ENCODE results near the gene WBP2. TPM values are rescaled to one million over a fixed set of nuclear protein-coding genes. Genes with fewer than 3 reads are reported as not detected.

The WBP2 gene
- total RNA-seq, 2 experiments from 2014 or later = 98.5 to 114 TPM

DNA sequence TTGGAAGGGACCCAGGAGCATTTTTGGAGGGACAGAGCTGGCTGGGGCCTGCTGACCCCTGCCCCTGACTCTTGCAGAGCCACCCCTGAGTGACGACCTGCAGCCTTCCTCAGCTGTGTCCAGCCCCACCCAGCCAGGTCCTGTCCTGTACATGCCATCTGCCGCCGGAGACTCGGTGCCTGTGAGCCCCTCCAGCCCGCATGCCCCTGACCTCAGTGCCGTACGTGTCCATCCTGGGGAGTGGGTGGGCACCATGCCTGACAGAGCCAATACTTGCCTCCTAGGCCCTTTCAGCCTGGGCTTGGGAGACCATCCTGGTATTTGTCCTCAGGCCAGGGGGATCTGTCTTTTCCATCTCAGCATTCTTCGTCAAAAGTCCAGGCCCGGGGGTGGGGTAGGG, 38.4 kb downstream of the WBP2 start:
- peaks cover 75% of the 10 kb centered on the region for H3K36me3 Mint-ChIP-seq (ENCODE audit: low read depth)
- Histone ChIP-seq H3K36me3 (ENCODE audit: insufficient read depth, low read length) (peaks cover 85% of the 10 kb centered on the region), H3K27me3 (ENCODE audit: control insufficient read depth in 1 of 2, insufficient read depth in 2 of 2, low read length in 2 of 2) (no peaks in the 10 kb centered on the region), H3K27ac (ENCODE audit: low read depth in 1 of 2, low read length in 2 of 2) (no peak overlapping the region), H3K9me3 (ENCODE audit: control insufficient read depth in 1 of 2, insufficient read depth in 1 of 2, low read length in 2 of 2) (no peaks in the 10 kb centered on the region), H3K4me3 (ENCODE audit: low read length) (no peak overlapping the region), H3K4me1 (ENCODE audit: insufficient read depth, low read length) (peaks cover 7% of the 10 kb centered on the region)
- H3K27me3 Mint-ChIP-seq = no peaks in the 10 kb centered on the region
- intact Hi-C loops (cut with DNase I, micrococcal nuclease) = no loop called here
- no peak for ATAC-seq (ENCODE audit: poor library complexity)
- ChIA-PET POLR2A (interaction anchor here (1.6 kb wide), 2 partner anchors 32 to 39 kb away, joined by 5 to 6 read pairs; partner anchors contain the start of genes UNK and WBP2), CTCF (no interaction called here)
- H3K4me3 Mint-ChIP-seq = no peak overlapping the region
- H3K4me1 Mint-ChIP-seq (ENCODE audit: low read depth) = peaks cover 10% of the 10 kb centered on the region
- no peak overlapping the region for H3K27ac Mint-ChIP-seq
- no peak for DNase-seq
- H3K9me3 Mint-ChIP-seq = no peaks in the 10 kb centered on the region
- TF ChIP-seq CTCF (IDR thresholded peaks at IDR 0.05) = no peak

DNA sequence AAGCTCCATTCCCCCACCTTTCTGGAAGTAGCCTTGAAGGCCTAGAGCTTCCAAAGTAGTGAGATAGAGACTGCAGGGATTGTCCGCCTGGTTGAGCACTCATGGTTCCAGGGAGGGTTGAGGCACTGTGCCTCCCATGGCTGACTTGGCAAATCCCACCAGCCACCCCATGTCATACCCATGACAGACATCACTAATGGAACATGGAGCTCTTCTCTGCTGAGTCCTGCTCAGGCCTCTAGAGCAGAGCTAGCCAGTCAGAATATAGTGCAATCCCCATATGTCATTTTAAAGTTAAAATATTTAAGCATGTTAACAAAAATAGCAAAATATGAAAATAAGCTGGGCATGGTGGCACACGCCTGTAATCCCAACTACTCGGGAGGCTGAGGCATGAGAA, 39.7 kb downstream of the WBP2 start:
- no peak overlapping the region for H3K4me3 ChIP-seq (ENCODE audit: low read length)
- H3K9me3 Mint-ChIP-seq = no peaks in the 10 kb centered on the region
- no peak for DNase-seq
- ChIA-PET CTCF (interaction anchor here (0.9 kb wide), 1 partner anchor 62 kb away, joined by 3 read pairs; no protein-coding TSS in a partner anchor), POLR2A (no interaction called here)
- H3K36me3 ChIP-seq (ENCODE audit: insufficient read depth, low read length) = peaks cover 89% of the 10 kb centered on the region
- no peak for ATAC-seq (ENCODE audit: poor library complexity)
- no peaks in the 10 kb centered on the region for H3K27me3 ChIP-seq (ENCODE audit: control insufficient read depth in 1 of 2, insufficient read depth in 2 of 2, low read length in 2 of 2)
- H3K27me3 Mint-ChIP-seq = no peaks in the 10 kb centered on the region
- no peak overlapping the region for H3K4me3 Mint-ChIP-seq
- no peak overlapping the region for H3K27ac ChIP-seq (ENCODE audit: low read depth in 1 of 2, low read length in 2 of 2)
- H3K36me3 Mint-ChIP-seq (ENCODE audit: low read depth) = peaks cover 73% of the 10 kb centered on the region
- TF ChIP-seq CTCF (IDR thresholded peaks at IDR 0.05) = no peak
- H3K27ac Mint-ChIP-seq = no peak overlapping the region
- H3K9me3 ChIP-seq (ENCODE audit: control insufficient read depth in 1 of 2, insufficient read depth in 1 of 2, low read length in 2 of 2) = no peaks in the 10 kb centered on the region
- intact Hi-C loops (cut with DNase I, micrococcal nuclease) = no loop called here
- no peaks in the 10 kb centered on the region for H3K4me1 ChIP-seq (ENCODE audit: insufficient read depth, low read length)
- no peaks in the 10 kb centered on the region for H3K4me1 Mint-ChIP-seq (ENCODE audit: low read depth)

- Mint-ChIP-seq H3K4me1 (ENCODE audit: low read depth) (no peaks in the 10 kb centered on the region), H3K27me3 (no peaks in the 10 kb centered on the region), H3K27ac (no peak overlapping the region), H3K36me3 (ENCODE audit: low read depth) (peaks cover 71% of the 10 kb centered on the region), H3K4me3 (no peak overlapping the region), H3K9me3 (no peaks in the 10 kb centered on the region)
- no peaks in the 10 kb centered on the region for H3K4me1 ChIP-seq (ENCODE audit: insufficient read depth, low read length)
- ATAC-seq (ENCODE audit: poor library complexity) = no peak
- no peaks in the 10 kb centered on the region for H3K27me3 ChIP-seq (ENCODE audit: control insufficient read depth in 1 of 2, insufficient read depth in 2 of 2, low read length in 2 of 2)
- intact Hi-C loops (cut with DNase I, micrococcal nuclease) = no loop called here
- H3K9me3 ChIP-seq (ENCODE audit: control insufficient read depth in 1 of 2, insufficient read depth in 1 of 2, low read length in 2 of 2) = no peaks in the 10 kb centered on the region
- no peak overlapping the region for H3K4me3 ChIP-seq (ENCODE audit: low read length)
- no peak overlapping the region for H3K27ac ChIP-seq (ENCODE audit: low read depth in 1 of 2, low read length in 2 of 2)
- DNase-seq = no peak
- TF ChIP-seq CTCF (IDR thresholded peaks at IDR 0.05) = no peak
- CTCF ChIA-PET = interaction anchor here (0.9 kb wide), 1 partner anchor 63 kb away, joined by 3 read pairs; no protein-coding TSS in a partner anchor
- peaks cover 89% of the 10 kb centered on the region for H3K36me3 ChIP-seq (ENCODE audit: insufficient read depth, low read length)
- POLR2A ChIA-PET = no interaction called here
Measured at GRCh38 chr17:75814900-75815373, 40.2 kb downstream of the WBP2 start.

All from CD4-positive, alpha-beta T cell (primary cell).